Large intestine (tissue), 3 donors: Measurements from ENCODE around the gene CHD1. TPM values are rescaled to one million over a fixed set of nuclear protein-coding genes. Genes with fewer than 3 reads are reported as not detected.

Source experiments
- DNase-seq, 2 donors: peaks; one replicate each; pipeline versions ENCODE4 v3.0.0 to v3.0.0-alpha.2; 2013
- H3K27ac ChIP-seq: one replicate; pipeline ENCODE4 v1.5.1; 2013; ENCODE audit warnings: low read length
- H3K27me3 ChIP-seq: 2 replicates; pipeline ENCODE4 v1.6.1; 2013; ENCODE audit warnings: low read length; ENCODE audit not compliant: control insufficient read depth, insufficient read depth
- H3K36me3 ChIP-seq: 2 replicates; pipeline ENCODE4 v1.6.1; 2013; ENCODE audit warnings: low read length; ENCODE audit not compliant: control insufficient read depth, insufficient read depth
- H3K4me1 ChIP-seq: one replicate; pipeline ENCODE4 v1.6.1; 2013; ENCODE audit warnings: low read length; ENCODE audit not compliant: control insufficient read depth, insufficient read depth
- H3K4me3 ChIP-seq: one replicate; pipeline ENCODE4 v1.5.1; 2013; ENCODE audit warnings: low read length
- H3K9me3 ChIP-seq: one replicate; pipeline ENCODE4 v1.6.1; 2013; ENCODE audit warnings: mild to moderate bottlenecking, low read depth, low read length, moderate library complexity; ENCODE audit not compliant: control insufficient read depth
- WGBS: methylation state at CpG from one replicate; pipeline ENCODE4 v1.1.5; 2013; ENCODE audit warnings: low lambda C conversion rate; ENCODE audit not compliant: insufficient coverage; 5-methylcytosine and 5-hydroxymethylcytosine counted together
- polyA plus RNA-seq: library from polyadenylated mRNA; unstranded; fragments of 120-200 nt; gene quantifications from one replicate; pipeline ENCODE4 v1.2.1, GENCODE V29; 2013

Gene CHD1
- polyA plus RNA-seq, 1 donor, result 49.4 TPM

DNA sequence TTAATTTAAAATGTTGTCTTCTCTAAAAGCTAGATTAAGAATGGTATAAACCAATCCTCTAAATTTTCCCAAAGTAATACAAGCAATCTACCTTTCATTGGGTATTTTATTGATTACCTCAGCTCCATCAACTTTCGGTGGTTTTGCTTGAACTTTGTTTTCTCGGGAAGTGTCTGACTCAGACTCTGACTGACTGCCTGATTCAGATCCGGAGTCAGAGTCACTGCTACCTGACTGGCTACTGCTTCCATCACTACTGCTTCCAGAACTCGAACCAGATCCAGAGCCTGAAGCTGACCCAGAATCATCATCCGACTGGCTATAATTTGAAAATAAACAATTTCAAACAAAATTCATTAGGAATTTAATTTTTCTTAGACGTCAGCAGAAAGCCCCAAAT lies 24.0 kb downstream of the CHD1 start:
- no peak overlapping the region for H3K27ac ChIP-seq
- no peak overlapping the region for H3K4me3 ChIP-seq
- 93% methylated on average over 3 of the region's 6 CpGs for WGBS
- no peaks in the 10 kb centered on the region for H3K27me3 ChIP-seq
- no peak for DNase-seq
- no peaks in the 10 kb centered on the region for H3K4me1 ChIP-seq
- H3K36me3 ChIP-seq, result peaks cover 31% of the 10 kb centered on the region
- H3K9me3 ChIP-seq, result no peaks in the 10 kb centered on the region

DNA sequence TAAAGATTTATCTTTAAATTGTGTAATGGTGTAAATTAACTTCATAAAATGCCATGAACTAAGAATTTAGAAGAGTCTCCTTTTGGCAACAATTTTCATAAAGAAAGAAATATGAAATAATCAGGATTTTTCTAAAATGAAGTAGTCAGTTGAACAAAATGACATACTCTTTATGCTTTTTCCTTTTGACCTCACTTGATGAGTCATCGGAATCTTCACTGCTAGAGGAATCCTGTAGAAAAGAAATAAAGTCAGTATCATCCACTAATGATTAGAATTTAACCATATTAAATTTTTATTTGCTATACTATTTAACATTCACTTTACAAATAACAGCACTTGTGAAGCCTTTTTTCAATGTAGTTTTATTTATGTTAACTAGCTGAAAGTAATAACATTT lies 26.1 kb downstream of the CHD1 start:
- WGBS, result 100% methylated on average over 1 of the region's 1 CpG
- Histone ChIP-seq H3K27me3 (no peaks in the 10 kb centered on the region), H3K4me1 (no peaks in the 10 kb centered on the region), H3K27ac (no peak overlapping the region), H3K36me3 (peaks cover 43% of the 10 kb centered on the region), H3K4me3 (no peak overlapping the region), H3K9me3 (no peaks in the 10 kb centered on the region)
- DNase-seq, result no peak

DNA sequence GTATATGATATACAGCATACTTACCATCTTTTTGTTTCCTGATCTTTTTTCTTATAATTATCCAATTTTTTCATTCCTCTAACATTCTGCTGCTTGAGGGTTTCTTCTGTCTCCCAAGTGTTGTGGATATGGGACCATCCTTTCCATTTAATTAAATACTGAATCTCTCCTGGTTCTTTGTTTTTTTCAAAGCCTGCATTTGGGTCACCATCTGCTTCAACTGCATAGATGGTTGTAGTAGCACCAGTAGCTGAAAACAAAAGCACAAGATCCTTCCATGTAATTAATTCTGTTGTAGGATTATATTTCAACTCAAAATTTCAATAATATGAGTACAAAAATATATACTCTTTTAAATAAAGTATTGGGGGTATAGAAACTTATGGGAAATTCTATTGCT lies 29.4 kb downstream of the CHD1 start:
- Histone ChIP-seq H3K27me3 (no peaks in the 10 kb centered on the region), H3K4me3 (no peak overlapping the region), H3K27ac (no peak overlapping the region), H3K36me3 (peaks cover 64% of the 10 kb centered on the region), H3K9me3 (no peaks in the 10 kb centered on the region), H3K4me1 (no peaks in the 10 kb centered on the region)
- DNase-seq, result no peak

DNA sequence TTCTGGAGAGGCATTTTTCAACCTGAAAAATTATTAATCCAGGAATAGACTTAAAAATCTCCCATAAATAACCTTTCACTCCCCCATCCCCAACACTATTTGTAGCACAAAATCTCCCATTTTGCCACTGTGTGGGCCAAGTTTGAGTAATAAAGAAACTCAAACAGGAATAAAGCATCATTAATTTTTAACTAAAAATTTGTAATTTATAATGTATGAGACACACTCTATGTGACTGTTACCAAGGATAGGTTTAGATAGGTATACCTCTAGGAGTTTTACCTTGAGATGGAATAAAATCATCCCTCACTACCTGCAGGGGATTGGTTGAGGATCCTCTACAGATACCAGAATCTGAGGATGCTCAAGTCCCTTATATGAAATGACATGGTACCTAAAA lies 30.1 kb downstream of the CHD1 start:
- Histone ChIP-seq H3K4me3 (no peak overlapping the region), H3K4me1 (no peaks in the 10 kb centered on the region), H3K36me3 (peaks cover 68% of the 10 kb centered on the region), H3K27ac (no peak overlapping the region), H3K9me3 (no peaks in the 10 kb centered on the region), H3K27me3 (no peaks in the 10 kb centered on the region)
- DNase-seq, result no peak

DNA sequence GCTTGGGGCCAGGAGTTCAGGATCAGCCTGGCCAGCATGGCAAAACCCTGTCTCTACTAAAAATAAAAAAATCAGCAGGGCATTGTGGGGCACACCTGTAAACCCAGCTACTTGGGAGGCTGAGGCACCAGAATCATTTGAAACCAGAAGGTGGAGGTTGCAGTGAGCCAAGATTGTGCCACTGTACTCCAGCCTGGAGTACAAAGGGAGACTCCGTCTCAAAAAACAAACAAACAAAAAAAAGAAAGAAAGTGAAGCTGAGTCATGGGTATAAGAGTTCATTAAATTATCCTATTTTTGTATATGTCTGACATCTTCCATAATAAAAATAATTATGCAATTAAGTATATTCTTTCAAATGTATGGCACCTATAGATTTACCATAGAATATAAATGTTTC lies 37.2 kb downstream of the CHD1 start:
- no CpG with 5 or more reads among the region's 1 CpG for WGBS
- no peak overlapping the region for H3K27ac ChIP-seq
- DNase-seq, result no peak
- peaks cover 53% of the 10 kb centered on the region for H3K36me3 ChIP-seq
- H3K27me3 ChIP-seq, result no peaks in the 10 kb centered on the region
- H3K4me3 ChIP-seq, result no peak overlapping the region
- no peaks in the 10 kb centered on the region for H3K4me1 ChIP-seq
- H3K9me3 ChIP-seq, result no peaks in the 10 kb centered on the region

DNA sequence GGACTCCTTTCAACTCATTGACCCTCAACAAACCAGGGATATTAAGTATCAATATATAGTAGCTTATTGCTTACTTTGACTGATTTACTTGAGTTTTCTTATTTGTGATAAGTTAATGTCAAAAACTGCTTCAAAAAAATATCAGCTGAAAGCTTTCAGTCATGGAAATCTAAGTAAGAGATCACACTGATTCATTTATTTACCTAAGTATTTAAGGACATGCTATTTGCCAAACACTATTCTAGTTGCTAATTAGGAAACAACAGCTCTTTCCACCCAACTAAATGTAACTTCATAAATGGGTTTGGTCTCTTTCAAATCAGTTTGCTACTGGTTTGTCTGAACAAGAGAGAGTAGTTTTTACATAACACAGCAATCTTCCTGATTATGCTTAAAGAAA lies 48.2 kb downstream of the CHD1 start:
- Histone ChIP-seq H3K27me3 (no peaks in the 10 kb centered on the region), H3K36me3 (peaks cover 56% of the 10 kb centered on the region), H3K27ac (no peak overlapping the region), H3K4me3 (no peak overlapping the region), H3K9me3 (no peaks in the 10 kb centered on the region), H3K4me1 (no peaks in the 10 kb centered on the region)
- no peak for DNase-seq

DNA sequence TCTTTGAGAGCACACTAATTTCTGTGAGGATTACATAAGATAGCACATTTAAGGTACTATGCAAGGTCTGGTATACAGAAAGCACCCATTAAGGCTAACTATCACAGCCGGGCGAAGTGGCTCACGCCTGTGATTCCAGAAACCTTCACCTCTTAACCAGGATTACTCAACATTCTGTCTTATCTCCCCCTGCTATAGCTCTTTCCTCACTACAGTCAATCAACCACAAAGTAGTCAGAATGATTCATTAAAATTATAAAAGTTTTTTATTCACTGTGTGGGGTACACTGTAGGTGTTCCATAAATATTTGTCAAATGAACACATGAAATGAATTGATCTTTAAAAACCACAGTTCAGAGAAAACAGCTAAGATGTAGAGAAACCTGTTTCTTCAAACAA lies 48.7 kb downstream of the CHD1 start:
- H3K27ac ChIP-seq, result no peak overlapping the region
- peaks cover 54% of the 10 kb centered on the region for H3K36me3 ChIP-seq
- H3K27me3 ChIP-seq, result no peaks in the 10 kb centered on the region
- no peaks in the 10 kb centered on the region for H3K9me3 ChIP-seq
- DNase-seq, result peak; percentile 7 to 33
- H3K4me3 ChIP-seq, result no peak overlapping the region
- H3K4me1 ChIP-seq, result no peaks in the 10 kb centered on the region
- no CpG with 5 or more reads among the region's 3 CpGs for WGBS

DNA sequence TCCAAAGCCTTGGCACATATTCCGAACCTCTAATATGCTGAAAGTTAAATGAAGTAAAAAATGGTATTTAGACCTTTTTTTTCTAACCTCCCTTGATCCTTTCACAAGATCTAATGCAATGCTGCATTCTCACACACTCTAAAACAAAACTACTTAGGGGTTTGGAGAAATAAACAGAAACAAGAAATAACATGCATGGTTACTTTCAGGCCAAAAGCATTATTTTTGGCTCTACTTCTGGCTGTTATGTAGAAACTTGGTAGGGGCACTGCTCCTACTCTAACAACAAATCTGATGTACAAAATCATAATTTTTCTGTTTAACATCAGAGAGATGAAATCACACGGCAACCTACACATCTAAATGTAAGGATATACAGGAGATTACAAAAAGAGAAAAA lies 51.2 kb downstream of the CHD1 start:
- Histone ChIP-seq H3K9me3 (no peaks in the 10 kb centered on the region), H3K4me1 (no peaks in the 10 kb centered on the region), H3K27me3 (no peaks in the 10 kb centered on the region), H3K4me3 (no peak overlapping the region), H3K27ac (no peak overlapping the region), H3K36me3 (peaks cover 54% of the 10 kb centered on the region)
- no peak for DNase-seq
- WGBS, result 86% methylated on average over 1 of the region's 2 CpGs

DNA sequence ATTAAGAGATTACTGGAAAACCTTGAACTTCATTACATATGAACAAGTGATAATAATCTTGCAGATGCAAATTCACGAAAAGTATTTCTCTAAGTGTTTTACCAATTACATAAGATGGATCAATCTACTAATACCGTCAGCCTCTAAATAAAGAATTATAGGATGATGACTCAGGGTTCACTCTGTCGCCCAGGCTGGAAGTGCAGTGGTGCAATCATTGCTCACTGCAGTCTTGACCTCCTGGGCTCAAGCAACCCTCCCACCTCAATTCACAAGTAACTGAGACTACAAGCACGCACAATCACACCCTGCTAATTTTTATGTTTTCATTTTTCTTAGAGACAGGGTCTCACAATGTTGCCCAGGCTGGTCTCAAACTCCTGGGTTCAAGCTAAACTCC lies 56.1 kb downstream of the CHD1 start:
- DNase-seq, result no peak
- Histone ChIP-seq H3K4me3 (no peak overlapping the region), H3K27ac (no peak overlapping the region), H3K27me3 (no peaks in the 10 kb centered on the region), H3K4me1 (no peaks in the 10 kb centered on the region), H3K36me3 (peaks cover 53% of the 10 kb centered on the region), H3K9me3 (no peaks in the 10 kb centered on the region)
- no CpG with 5 or more reads among the region's 4 CpGs for WGBS

DNA sequence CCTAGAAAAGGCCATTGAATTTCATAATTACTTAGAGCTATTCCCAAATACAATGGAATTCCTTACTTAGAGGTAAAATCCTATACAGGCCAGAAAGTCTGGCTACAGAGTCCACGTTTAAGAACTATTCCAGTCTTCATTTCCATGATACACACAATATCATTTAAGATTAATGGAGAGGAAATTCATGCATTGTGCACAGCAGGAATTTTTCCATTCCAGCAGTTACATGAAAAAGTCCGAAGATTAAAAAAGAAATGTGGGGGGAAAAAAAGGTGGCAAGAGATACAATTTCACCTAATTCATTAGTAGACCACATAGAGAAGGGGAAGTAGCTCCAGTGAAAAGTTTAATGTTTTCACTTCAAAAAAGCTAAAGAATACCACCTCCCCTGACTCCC lies 63.1 kb downstream of the CHD1 start:
- DNase-seq, result no peak
- no peaks in the 10 kb centered on the region for H3K9me3 ChIP-seq
- no peak overlapping the region for H3K4me3 ChIP-seq
- peaks cover 55% of the 10 kb centered on the region for H3K36me3 ChIP-seq
- H3K27ac ChIP-seq, result no peak overlapping the region
- 85% methylated on average over 1 of the region's 2 CpGs for WGBS
- no peaks in the 10 kb centered on the region for H3K4me1 ChIP-seq
- H3K27me3 ChIP-seq, result no peaks in the 10 kb centered on the region

DNA sequence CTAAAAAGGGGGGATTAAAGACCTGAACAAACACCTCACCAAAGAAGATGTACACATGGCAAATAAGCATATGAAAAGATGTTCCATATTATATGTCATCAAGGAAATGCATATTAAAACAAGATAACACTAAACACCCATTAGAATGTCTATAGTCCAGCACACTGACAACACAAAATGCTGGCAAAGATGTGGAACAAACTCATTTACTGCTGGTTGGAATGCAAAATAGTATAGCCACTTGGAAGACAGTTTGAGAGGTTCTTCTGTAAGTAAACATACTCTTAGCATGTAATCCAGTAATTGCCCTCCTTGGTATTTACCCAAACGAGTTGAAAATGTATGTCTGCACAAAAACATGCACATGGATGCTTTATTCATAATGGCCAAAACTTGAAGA lies 81.8 kb downstream of the CHD1 start:
- H3K4me3 ChIP-seq, result no peak overlapping the region
- WGBS, result no CpG with 5 or more reads among the region's 1 CpG
- H3K4me1 ChIP-seq, result no peaks in the 10 kb centered on the region

More for the DNA sequence above, 81.8 kb downstream of the CHD1 start:
- Histone ChIP-seq H3K9me3 (peaks cover 5% of the 10 kb centered on the region), H3K27me3 (no peaks in the 10 kb centered on the region), H3K36me3 (no peaks in the 10 kb centered on the region), H3K27ac (no peak overlapping the region)
- no peak for DNase-seq
